SU-DHL-6 (cell line): ENCODE measurements around the gene P2RX6.
"Not testable (repeated sequence)": the region's sequence is repeated elsewhere in the genome, so short reads cannot be mapped to it uniquely, and the experiment has no call there.

Experiments used
- H2AFZ ChIP-seq: fragments of 200-600 bp; sonication (generic); 2 replicates; pipeline ENCODE4 v1.6.1; 2014; ENCODE audit warnings: low read depth, mild to moderate bottlenecking, moderate library complexity, mixed read lengths, antibody characterized with exemption, low read length; ENCODE audit not compliant: severe bottlenecking
- H3F3A ChIP-seq: fragments of 200-600 bp; shearing (Covaris generic); 2 replicates; pipeline ENCODE4 v1.6.0; 2016; ENCODE audit warnings: antibody characterized with exemption, mild to moderate bottlenecking; ENCODE audit not compliant: insufficient read depth
- H3K27ac ChIP-seq: fragments of 200-600 bp; sonication (generic); 2 replicates; pipeline ENCODE4 v1.5.1; 2016; ENCODE audit warnings: low read depth, mild to moderate bottlenecking, low read length, moderate library complexity, mixed read lengths
- H3K27me3 ChIP-seq: fragments of 200-600 bp; sonication (generic), shearing (Covaris generic); 2 replicates; pipeline ENCODE4 v1.6.0; 2014; ENCODE audit warnings: mild to moderate bottlenecking, low read length
- H3K36me3 ChIP-seq: fragments of 200-600 bp; sonication (generic); 2 replicates; pipeline ENCODE4 v1.6.1; 2014; ENCODE audit warnings: mild to moderate bottlenecking, low read length, mixed read lengths
- H3K4me2 ChIP-seq: fragments of 300-600, 200-600 bp; shearing (Covaris generic), sonication (generic); 2 replicates; pipeline ENCODE4 v1.6.0; 2014; ENCODE audit warnings: low read length, low read depth, mild to moderate bottlenecking; ENCODE audit not compliant: poor library complexity, severe bottlenecking
- H3K4me3 ChIP-seq: fragments of 200-600 bp; sonication (generic); 2 replicates; pipeline ENCODE4 v1.5.1; 2014; ENCODE audit warnings: antibody characterized with exemption, low read length, mild to moderate bottlenecking, mixed read lengths; ENCODE audit not compliant: insufficient read depth, poor library complexity, severe bottlenecking
- H3K79me2 ChIP-seq: fragments of 200-600 bp; sonication (generic); 2 replicates; pipeline ENCODE4 v1.6.1; 2014; ENCODE audit warnings: mild to moderate bottlenecking, low read length, moderate library complexity; ENCODE audit not compliant: insufficient read depth
- H3K9ac ChIP-seq: fragments of 200-600 bp; sonication (generic); 2 replicates; pipeline ENCODE4 v1.7.0; 2014; ENCODE audit warnings: mild to moderate bottlenecking, low read length
- H3K9me2 ChIP-seq: fragments of 200-600 bp; sonication (generic); replicated peaks from 2 replicates; pipeline ENCODE4 v1.6.1; 2014; ENCODE audit warnings: low read length; ENCODE audit not compliant: insufficient read depth
- H3K9me3 ChIP-seq: fragments of 200-600 bp; sonication (generic); 2 replicates; pipeline ENCODE4 v1.6.1; 2014; ENCODE audit warnings: low read length, mixed read lengths; ENCODE audit not compliant: insufficient read depth
- H4K20me1 ChIP-seq: fragments of 200-600 bp; sonication (generic); 2 replicates; pipeline ENCODE4 v1.6.1; 2014; ENCODE audit warnings: low read depth, mild to moderate bottlenecking, antibody characterized with exemption, low read length, moderate library complexity, mixed read lengths
- EZH2phosphoT487 ChIP-seq: fragments of 200-600 bp; sonication (generic), shearing (Covaris generic); conservative IDR thresholded peaks from 2 replicates; pipeline ENCODE4 v1.6.1; 2018; ENCODE audit warnings: mild to moderate bottlenecking, antibody characterized with exemption, low read length, moderate library complexity, mixed read lengths
- TF ChIP-seq, protein P1 (sequence below): fragments of 200-600 bp; sonication (generic); IDR thresholded peaks from one replicate; pipeline ENCODE4 v1.5.1; 2017; ENCODE audit warnings: antibody characterized with exemption, mild to moderate bottlenecking, low read length, moderate library complexity; ENCODE audit not compliant: insufficient read depth, poor library complexity, severe bottlenecking

Gene P2RX6

GRCh38 chr22:21000987-21001600 lies 13.9 kb upstream of the P2RX6 start:
- H3F3A ChIP-seq: no peaks in the 10 kb centered on the region
- peak overlapping the region; percentile 80 for H2AFZ ChIP-seq

GRCh38 chr22:21001601-21002325 lies 13.2 kb upstream of the P2RX6 start, which contains the start of gene THAP7:
Gene THAP7 (minus strand): TSS chr22:21002118. CDS start chr22:21001911, 207 bp downstream.
- Histone ChIP-seq H3K79me2 (peaks cover 8% of the 10 kb centered on the region), H3K27ac (peak within 1 kb of the TSS; percentile 95), H4K20me1 (no peaks in the 10 kb centered on the region), H2AFZ (peak within 1 kb of the TSS; percentile 80), H3K9me2 (no peaks in the 10 kb centered on the region), H3K4me3 (peak within 1 kb of the TSS; percentile 89), H3K9me3 (no peaks in the 10 kb centered on the region), H3K4me2 (peak within 1 kb of the TSS; percentile 90), H3K36me3 (no peaks in the 10 kb centered on the region), H3K27me3 (no peaks in the 10 kb centered on the region), H3F3A (no peaks in the 10 kb centered on the region), H3K9ac (peak within 1 kb of the TSS; percentile 95)
- TF ChIP-seq, protein P1, sequence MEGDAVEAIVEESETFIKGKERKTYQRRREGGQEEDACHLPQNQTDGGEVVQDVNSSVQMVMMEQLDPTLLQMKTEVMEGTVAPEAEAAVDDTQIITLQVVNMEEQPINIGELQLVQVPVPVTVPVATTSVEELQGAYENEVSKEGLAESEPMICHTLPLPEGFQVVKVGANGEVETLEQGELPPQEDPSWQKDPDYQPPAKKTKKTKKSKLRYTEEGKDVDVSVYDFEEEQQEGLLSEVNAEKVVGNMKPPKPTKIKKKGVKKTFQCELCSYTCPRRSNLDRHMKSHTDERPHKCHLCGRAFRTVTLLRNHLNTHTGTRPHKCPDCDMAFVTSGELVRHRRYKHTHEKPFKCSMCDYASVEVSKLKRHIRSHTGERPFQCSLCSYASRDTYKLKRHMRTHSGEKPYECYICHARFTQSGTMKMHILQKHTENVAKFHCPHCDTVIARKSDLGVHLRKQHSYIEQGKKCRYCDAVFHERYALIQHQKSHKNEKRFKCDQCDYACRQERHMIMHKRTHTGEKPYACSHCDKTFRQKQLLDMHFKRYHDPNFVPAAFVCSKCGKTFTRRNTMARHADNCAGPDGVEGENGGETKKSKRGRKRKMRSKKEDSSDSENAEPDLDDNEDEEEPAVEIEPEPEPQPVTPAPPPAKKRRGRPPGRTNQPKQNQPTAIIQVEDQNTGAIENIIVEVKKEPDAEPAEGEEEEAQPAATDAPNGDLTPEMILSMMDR: no peak
- no peak for TF ChIP-seq EZH2phosphoT487

More at GRCh38 chr22:21000987-21001600, 13.9 kb upstream of the P2RX6 start:
- no peaks in the 10 kb centered on the region for H3K9me2 ChIP-seq
- H3K27me3 ChIP-seq: no peaks in the 10 kb centered on the region
- H3K4me2 ChIP-seq: peak overlapping the region; percentile 90
- no peaks in the 10 kb centered on the region for H3K36me3 ChIP-seq
- H3K4me3 ChIP-seq: peak overlapping the region; percentile 89
- peak overlapping the region; percentile 95 for H3K27ac ChIP-seq
- H4K20me1 ChIP-seq: no peaks in the 10 kb centered on the region
- no peaks in the 10 kb centered on the region for H3K9me3 ChIP-seq
- peaks cover 8% of the 10 kb centered on the region for H3K79me2 ChIP-seq
- H3K9ac ChIP-seq: peak overlapping the region; percentile 95
- TF ChIP-seq, protein P1: no peak
- TF ChIP-seq EZH2phosphoT487: no peak

DNA sequence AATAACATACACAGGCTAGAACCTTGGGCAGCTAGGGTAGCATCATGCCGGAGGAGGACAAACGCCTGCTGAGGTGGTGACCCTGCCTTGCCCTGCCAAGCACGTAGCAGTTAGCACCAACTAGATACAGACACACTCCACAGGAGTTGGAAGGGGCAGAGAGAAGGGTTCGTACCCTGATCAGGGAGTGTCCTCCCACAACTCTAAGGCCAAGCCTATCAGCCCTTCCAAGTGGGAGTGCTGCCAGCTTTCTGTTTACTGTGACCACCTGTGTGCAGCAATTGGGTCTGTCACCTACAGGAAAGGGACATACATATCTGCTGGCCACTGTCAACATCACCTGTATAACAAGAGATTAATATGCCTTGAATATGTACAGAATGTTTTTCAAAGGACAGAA lies 11.2 kb upstream of the P2RX6 start:
- H3K4me3 ChIP-seq: no peak overlapping the region
- no peak for TF ChIP-seq EZH2phosphoT487
- TF ChIP-seq, protein P1: no peak

DNA sequence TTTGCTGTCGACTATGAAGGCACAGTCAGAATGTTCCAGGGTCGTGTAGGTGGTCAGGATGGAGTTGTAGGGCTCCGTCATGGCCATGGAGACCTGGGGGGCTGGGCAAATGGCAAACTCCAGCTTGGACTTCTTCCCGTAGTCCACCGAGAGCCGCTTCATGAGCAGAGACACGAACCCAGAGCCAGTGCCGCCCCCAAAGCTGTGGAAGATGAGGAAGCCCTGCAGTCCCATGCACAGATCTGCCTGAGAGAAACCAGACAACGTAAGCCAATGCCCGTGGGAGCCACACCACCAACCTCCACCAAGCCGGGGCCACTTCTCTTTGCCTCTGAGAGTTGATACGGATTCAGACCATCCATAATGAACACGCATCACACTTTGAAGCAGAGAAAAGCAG lies 5.8 kb upstream of the P2RX6 start:
- not testable (repeated sequence) for H3K79me2 ChIP-seq, H3K27me3 ChIP-seq, H3K36me3 ChIP-seq, H3K9me2 ChIP-seq, H2AFZ ChIP-seq, H3K27ac ChIP-seq, H3K4me3 ChIP-seq, H3K9me3 ChIP-seq, H4K20me1 ChIP-seq, H3K9ac ChIP-seq, H3K4me2 ChIP-seq, H3F3A ChIP-seq

More for the DNA sequence above, 11.2 kb upstream of the P2RX6 start:
- no peaks in the 10 kb centered on the region for H4K20me1 ChIP-seq
- H3K9me2 ChIP-seq: no peaks in the 10 kb centered on the region
- H3K79me2 ChIP-seq: peaks cover 8% of the 10 kb centered on the region
- H2AFZ ChIP-seq: no peak overlapping the region
- peak overlapping the region; percentile 90 for H3K4me2 ChIP-seq
- no peaks in the 10 kb centered on the region for H3K36me3 ChIP-seq
- H3F3A ChIP-seq: no peaks in the 10 kb centered on the region
- no peak overlapping the region for H3K27ac ChIP-seq
- no peak overlapping the region for H3K9ac ChIP-seq
- H3K9me3 ChIP-seq: no peaks in the 10 kb centered on the region
- no peaks in the 10 kb centered on the region for H3K27me3 ChIP-seq
